Measurements from ENCODE around the gene TNS3. TPM values are rescaled to one million over a fixed set of nuclear protein-coding genes. Genes with fewer than 3 reads are reported as not detected.

Gene TNS3
- total and polyA plus RNA-seq, 2 of the 13 experiments (the other 11 are each of a cell fraction or from before 2014, with no cell fraction given) = 52.9 to 55.7 TPM

- TF ChIP-seq TRAFD1 (CRISPR knock-in tag; IDR thresholded peaks at IDR 0.05; ENCODE audit: borderline replicate concordance) = no peak
- TF ChIP-seq SMYD3 (CRISPR knock-in tag; IDR thresholded peaks at IDR 0.05) = no peak
- no peak for TF ChIP-seq ATAD3A (CRISPR knock-in tag; IDR thresholded peaks at IDR 0.05)
- peak; percentile 60 for TF ChIP-seq SOX13 (IDR thresholded peaks at IDR 0.05)
- TF ChIP-seq SOX13 (CRISPR knock-in tag; conservative IDR thresholded peaks at IDR 0.05 in 1 of 2, IDR thresholded peaks at IDR 0.05 in 1 of 2) = peak in 1 of 2 experiments; percentile 84; a peak in 2 of 4 replicates
- no peak for TF ChIP-seq RBM39 (IDR thresholded peaks at IDR 0.05; ENCODE audit: low read depth, low read length, poor library complexity, severe bottlenecking)
- TF ChIP-seq ZNF747 (CRISPR knock-in tag; IDR thresholded peaks at IDR 0.05; ENCODE audit: borderline replicate concordance) = 0 out of 2 replicates have a peak, but pooled peaks have one; percentile 57
- no peak for TF ChIP-seq ZNF841 (CRISPR knock-in tag; IDR thresholded peaks at IDR 0.05; ENCODE audit: borderline replicate concordance)
- no peak for TF ChIP-seq ARNT (IDR thresholded peaks at IDR 0.05)
- no peak for TF ChIP-seq DBP (CRISPR knock-in tag; IDR thresholded peaks at IDR 0.05; ENCODE audit: not compliant biosample characterization)
- TF ChIP-seq ZNF34 (CRISPR knock-in tag; IDR thresholded peaks at IDR 0.05; ENCODE audit: borderline replicate concordance) = peak; percentile 77; the same call in 1 of the 2 replicates
- peak; percentile 90 for TF ChIP-seq GATAD2A (CRISPR knock-in tag; IDR thresholded peaks at IDR 0.05)
- 0 out of 2 replicates have a peak, but pooled peaks have one; percentile 23 for TF ChIP-seq TFDP2 (CRISPR knock-in tag; IDR thresholded peaks at IDR 0.05)
- TF ChIP-seq PITX1 (CRISPR knock-in tag; IDR thresholded peaks at IDR 0.05) = peak; percentile 64
- no peak for TF ChIP-seq LCORL (IDR thresholded peaks at IDR 0.05)
- TF ChIP-seq LCORL (CRISPR knock-in tag; IDR thresholded peaks at IDR 0.05) = peak; percentile 87
- TF ChIP-seq ATF1 (CRISPR knock-in tag; IDR thresholded peaks at IDR 0.05) = no peak
- TF ChIP-seq ZNF761 (CRISPR knock-in tag; conservative IDR thresholded peaks at IDR 0.05) = no peak
- no peak for TF ChIP-seq NFE2 (CRISPR knock-in tag; IDR thresholded peaks at IDR 0.05)
- no peak for TF ChIP-seq ZNF20 (CRISPR knock-in tag; IDR thresholded peaks at IDR 0.05)
- TF ChIP-seq ZNF3 (CRISPR knock-in tag; IDR thresholded peaks at IDR 0.05) = no peak
- TF ChIP-seq ZNF451 (CRISPR knock-in tag; IDR thresholded peaks at IDR 0.05) = no peak
- no peak for TF ChIP-seq ZNF878 (CRISPR knock-in tag; IDR thresholded peaks at IDR 0.05)
- peak; percentile 39; the same call in 1 of the 2 replicates for TF ChIP-seq ZNF44 (CRISPR knock-in tag; IDR thresholded peaks at IDR 0.05)
- peak; percentile 66 for TF ChIP-seq PPARG (CRISPR knock-in tag; conservative IDR thresholded peaks at IDR 0.05)
- TF ChIP-seq ZFX (CRISPR knock-in tag; IDR thresholded peaks at IDR 0.05; ENCODE audit: low read depth) = peak; percentile 67; the same call in 1 of the 2 replicates
- TF ChIP-seq ZNF512 (CRISPR knock-in tag; IDR thresholded peaks at IDR 0.05) = no peak
Observed at GRCh38 chr7:47571331-47572093, 10.4 kb downstream of the TNS3 start (continued).

All from HepG2 (cell line).